Panc1 (cell line): ENCODE data around the gene NDUFAF8. TPM values are rescaled to one million over a fixed set of nuclear protein-coding genes. Genes with fewer than 3 reads are reported as not detected.
"Not testable (repeated sequence)": the region's sequence is repeated elsewhere in the genome, so short reads cannot be mapped to it uniquely, and the experiment has no call there.

Source experiments
- ATAC-seq: fragments of 200-7000 bp; cut with Tn5 transposase; 2 replicates; pipeline ENCODE4 v1.9.1; 2020; ENCODE audit warnings: mild to moderate bottlenecking, moderate library complexity
- BruUV-seq: library from RNA; stranded (reverse); fragments of 400-500 nt; replicated peaks from 2 replicates; lab custom pipeline; 2021; lab: Mats Ljungman, UMichigan
- CTCF ChIA-PET: fragments of 300-600 bp; sonication (Branson Sonifier 250); formaldehyde crosslinking; loops from one replicate; lab custom pipeline; 2022; ENCODE audit warnings: antibody characterized with exemption; lab: Charles Lee
- POLR2A ChIA-PET: fragments of 300-600 bp; sonication (Branson Sonifier 250); formaldehyde crosslinking; loops from one replicate; lab custom pipeline; 2022; ENCODE audit warnings: antibody characterized with exemption; lab: Charles Lee
- DNase-seq: peaks from one replicate; pipeline ENCODE4 v3.0.0-alpha.2; 2010; ENCODE audit warnings: low read depth, low spot score
- H3K27ac ChIP-seq: 2 replicates; pipeline ENCODE4 v1.5.1; 2011; ENCODE audit warnings: mild to moderate bottlenecking, low read length, inconsistent platforms
- H3K27me3 ChIP-seq: fragments of 200-500 bp; sonication (Bioruptor generic); 2 replicates; pipeline ENCODE4 v1.6.0; 2014; ENCODE audit warnings: low read length, inconsistent platforms; ENCODE audit not compliant: control insufficient read depth, insufficient read depth
- H3K36me3 ChIP-seq: fragments of 200-500 bp; sonication (Bioruptor generic); 2 replicates; pipeline ENCODE4 v1.5.1; 2014; ENCODE audit warnings: inconsistent platforms, mild to moderate bottlenecking, low read length, moderate library complexity; ENCODE audit not compliant: control insufficient read depth, insufficient read depth
- H3K4me1 ChIP-seq: 2 replicates; pipeline ENCODE4 v1.5.1; 2011; ENCODE audit warnings: inconsistent platforms, mild to moderate bottlenecking, low read length, moderate library complexity; ENCODE audit not compliant: control insufficient read depth, insufficient read depth
- H3K4me3 ChIP-seq, 2 experiments: 2 replicates each; pipeline ENCODE4 v1.5.1; 2011 to 2012; ENCODE audit warnings: low read depth in 2 of 2, low read length in 2 of 2, mild to moderate bottlenecking in 2 of 2, inconsistent platforms in 1 of 2, moderate library complexity in 1 of 2
- H3K9me3 ChIP-seq: fragments of 200-500 bp; sonication (Bioruptor generic); 2 replicates; pipeline ENCODE4 v1.5.1; 2014; ENCODE audit warnings: low read depth, mild to moderate bottlenecking, inconsistent platforms, low read length, moderate library complexity; ENCODE audit not compliant: control insufficient read depth, insufficient read depth
- POLR2AphosphoS5 ChIP-seq: IDR thresholded peaks from 2 replicates; pipeline ENCODE4 v1.6.1; 2012; ENCODE audit warnings: mild to moderate bottlenecking, low read depth, low read length, moderate library complexity
- REST ChIP-seq, 2 experiments: IDR thresholded peaks; 2 replicates each; pipeline ENCODE4 v1.6.1; 2011 to 2012; ENCODE audit warnings: low read depth in 2 of 2, control low read depth in 1 of 2, low read length in 1 of 2, mild to moderate bottlenecking in 1 of 2, moderate library complexity in 1 of 2; ENCODE audit not compliant: insufficient read depth in 1 of 2
- SIN3A ChIP-seq: IDR thresholded peaks from 2 replicates; pipeline ENCODE4 v1.6.1; 2012; ENCODE audit warnings: low read depth, mild to moderate bottlenecking, low read length, moderate library complexity, borderline replicate concordance; ENCODE audit not compliant: insufficient read depth
- TCF7L2 ChIP-seq: IDR thresholded peaks from 2 replicates; pipeline ENCODE4 v1.6.1; 2011; ENCODE audit warnings: mild to moderate bottlenecking, low read depth, low read length, inconsistent platforms
- in situ Hi-C: cut with HindIII; loops from 2 replicates; pipeline ENCODE4 v1.10.0; 2016; ENCODE audit warnings: low sequenced_read_pairs, low pct_unique_long_range_greater_than_20kb
- intact Hi-C: fragments of 100-400 bp; cut with micrococcal nuclease; formaldehyde crosslinking; loops from one replicate; pipeline ENCODE4 v1.10.0; 2022; ENCODE audit not compliant: unreplicated experiment
- total RNA-seq: library from RNA; stranded (reverse); gene quantifications from one replicate; pipeline ENCODE4 v1.2.1, GENCODE V29; 2021; ENCODE audit not compliant: unreplicated experiment
- TF ChIP-seq, protein P1 (sequence below): fragments of 450-650 bp; IDR thresholded peaks from 2 replicates; pipeline ENCODE4 v1.5.1; 2017; ENCODE audit warnings: mild to moderate bottlenecking

Gene NDUFAF8
- total RNA-seq, 1 experiment from 2014 or later = 75.8 TPM

DNA sequence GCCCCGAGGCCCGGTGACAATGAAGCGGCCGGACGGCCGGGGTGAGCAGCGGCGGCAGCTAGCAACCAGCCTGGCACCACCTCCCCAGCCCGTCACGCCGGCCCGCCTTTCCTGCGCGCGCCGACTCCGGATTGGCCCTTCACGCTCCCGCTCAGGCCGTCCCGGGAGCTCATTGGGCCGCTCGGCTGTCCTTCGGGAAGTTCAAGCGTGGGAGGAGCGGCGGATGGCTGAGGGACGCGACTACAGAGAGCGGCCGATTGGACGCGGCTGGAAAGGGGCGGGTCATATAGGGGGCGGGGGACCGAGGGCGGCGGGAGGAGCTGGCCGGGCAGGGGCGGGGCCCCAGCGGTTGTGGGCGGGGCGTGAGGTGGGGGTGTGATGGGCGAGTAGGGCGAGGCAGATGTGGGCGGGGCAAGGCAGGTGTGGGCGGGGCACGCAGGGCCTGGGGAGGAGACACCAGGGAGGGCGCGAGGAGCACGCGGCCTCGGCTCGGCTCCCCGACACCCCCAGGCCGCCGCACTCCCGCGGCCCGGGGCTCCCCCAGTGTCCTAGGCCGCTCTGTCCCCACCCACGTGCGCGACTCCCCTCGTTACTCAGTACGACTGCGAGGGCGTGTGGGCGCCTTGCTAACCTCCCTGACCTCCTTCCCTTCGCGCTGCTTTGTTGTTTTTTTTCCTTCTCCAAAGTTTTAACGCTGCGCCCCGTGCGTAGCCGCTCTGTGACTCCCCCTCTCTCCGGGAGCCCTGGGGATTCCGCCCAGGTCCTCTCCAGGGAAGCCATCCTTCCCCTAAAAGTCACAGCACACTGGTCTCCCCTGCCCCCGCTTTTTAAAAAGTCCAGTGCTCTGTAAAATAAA, 16.0 kb upstream of the NDUFAF8 start, which contains the start of gene CEP131:
CEP131 (minus strand) TSS at position 60 of the 856 bp plus-strand sequence. CDS start 2,909 bp downstream, outside the sequence.
- ATAC-seq (peak; percentile 99), DNase-seq (peak; percentile 77)
- intact Hi-C loops = no loop called here
- in situ Hi-C loops = no loop called here
- H3K4me1 ChIP-seq = peaks cover 13% of the 10 kb centered on the region
- H3K9me3 ChIP-seq = no peaks in the 10 kb centered on the region
- H3K27ac ChIP-seq = peak within 1 kb of the TSS; percentile 80
- CTCF ChIA-PET = interaction anchor here (0.6 to 1.2 kb wide), 5 partner anchors 23 to 351 kb away, joined by 4 to 17 read pairs (median 5); no protein-coding TSS in a partner anchor
- BruUV-seq = no TSS peak
- H3K27me3 ChIP-seq = no peaks in the 10 kb centered on the region
- POLR2A ChIA-PET = interaction anchor here (0.6 to 1.2 kb wide), 7 partner anchors 16 to 404 kb away, joined by 3 to 18 read pairs (median 4); partner anchors contain the start of genes NDUFAF8 and TEPSIN
- no peaks in the 10 kb centered on the region for H3K36me3 ChIP-seq
- H3K4me3 ChIP-seq = peak within 1 kb of the TSS; percentile 76 to 81
- TF ChIP-seq, protein P1, sequence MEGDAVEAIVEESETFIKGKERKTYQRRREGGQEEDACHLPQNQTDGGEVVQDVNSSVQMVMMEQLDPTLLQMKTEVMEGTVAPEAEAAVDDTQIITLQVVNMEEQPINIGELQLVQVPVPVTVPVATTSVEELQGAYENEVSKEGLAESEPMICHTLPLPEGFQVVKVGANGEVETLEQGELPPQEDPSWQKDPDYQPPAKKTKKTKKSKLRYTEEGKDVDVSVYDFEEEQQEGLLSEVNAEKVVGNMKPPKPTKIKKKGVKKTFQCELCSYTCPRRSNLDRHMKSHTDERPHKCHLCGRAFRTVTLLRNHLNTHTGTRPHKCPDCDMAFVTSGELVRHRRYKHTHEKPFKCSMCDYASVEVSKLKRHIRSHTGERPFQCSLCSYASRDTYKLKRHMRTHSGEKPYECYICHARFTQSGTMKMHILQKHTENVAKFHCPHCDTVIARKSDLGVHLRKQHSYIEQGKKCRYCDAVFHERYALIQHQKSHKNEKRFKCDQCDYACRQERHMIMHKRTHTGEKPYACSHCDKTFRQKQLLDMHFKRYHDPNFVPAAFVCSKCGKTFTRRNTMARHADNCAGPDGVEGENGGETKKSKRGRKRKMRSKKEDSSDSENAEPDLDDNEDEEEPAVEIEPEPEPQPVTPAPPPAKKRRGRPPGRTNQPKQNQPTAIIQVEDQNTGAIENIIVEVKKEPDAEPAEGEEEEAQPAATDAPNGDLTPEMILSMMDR = no peak
- TF ChIP-seq SIN3A (peak; percentile 40; the same call in 1 of the 2 replicates), TCF7L2 (peak; percentile 47; the same call in 1 of the 2 replicates), REST (IDR thresholded peaks at IDR 0.05; ENCODE audit: insufficient read depth in 1 of 2, low read depth in 2 of 2, low read length in 1 of 2) (no peak), POLR2AphosphoS5 (peak; percentile 60; the same call in 1 of the 2 replicates)

DNA sequence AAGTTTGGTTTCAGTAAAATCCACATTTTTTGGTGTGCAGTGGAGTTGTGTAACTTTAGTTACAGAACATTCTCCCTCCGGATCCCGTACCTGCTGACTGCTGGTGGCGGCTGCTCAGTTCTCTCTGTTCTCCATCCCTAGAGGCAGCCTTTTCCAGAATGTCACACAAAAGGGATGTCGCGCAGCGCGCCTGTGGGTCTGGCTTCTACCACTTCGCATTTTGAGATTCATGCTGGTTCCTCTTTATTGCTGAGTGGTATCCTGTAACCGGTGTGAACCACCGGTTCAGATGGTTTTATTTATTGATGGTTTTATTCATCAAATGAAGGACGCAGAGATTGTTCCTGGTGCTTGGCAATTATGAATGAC, 15.4 kb upstream of the NDUFAF8 start:
- Histone ChIP-seq H3K27me3 (no peaks in the 10 kb centered on the region), H3K27ac (peak overlapping the region; percentile 80), H3K4me1 (peaks cover 13% of the 10 kb centered on the region), H3K9me3 (no peaks in the 10 kb centered on the region), H3K36me3 (no peaks in the 10 kb centered on the region), H3K4me3 (peak overlapping the region; percentile 45 to 60)
- DNase-seq (no peak), ATAC-seq (no peak)
- POLR2A ChIA-PET = no interaction called here
- CTCF ChIA-PET = no interaction called here
- TF ChIP-seq, protein P1 = no peak
- TF ChIP-seq REST (IDR thresholded peaks at IDR 0.05; ENCODE audit: insufficient read depth in 1 of 2, low read depth in 2 of 2, low read length in 1 of 2) = no peak
- TF ChIP-seq POLR2AphosphoS5 = no peak
- TF ChIP-seq TCF7L2 = no peak
- no peak for TF ChIP-seq SIN3A
- no TSS peak for BruUV-seq
- in situ Hi-C loops = no loop called here
- intact Hi-C loops = no loop called here

- H3K4me3 ChIP-seq, in situ Hi-C loops, ATAC-seq, intact Hi-C loops, CTCF ChIA-PET, POLR2A ChIA-PET, BruUV-seq, DNase-seq, H3K27me3 ChIP-seq, H3K27ac ChIP-seq, H3K4me1 ChIP-seq, H3K9me3 ChIP-seq, H3K36me3 ChIP-seq: not testable (repeated sequence)
These were observed 11.5 kb upstream of the NDUFAF8 start for GRCh38 chr17:81227630-81228029.
